A549 (cell line): ENCODE results near the gene CGB2.
"Not testable (repeated sequence)": the region's sequence is repeated elsewhere in the genome, so short reads cannot be mapped to it uniquely, and the experiment has no call there.

Source experiments
- E2F6 ChIP-seq: IDR thresholded peaks from 2 replicates; pipeline ENCODE4 v1.6.1; 2012; ENCODE audit warnings: low read depth, borderline replicate concordance
- NR3C1 ChIP-seq: fragments of >200 bp; sonication (Bioruptor Twin); formaldehyde crosslinking; IDR thresholded peaks from 3 replicates; pipeline ENCODE4 v1.6.1; 2017

GRCh38 chr19:49039736-49040135 lies 8.0 kb downstream of the CGB2 start:
- TF ChIP-seq E2F6, NR3C1: not testable (repeated sequence)
